Naive thymus-derived CD4-positive, alpha-beta T cell (primary cell): ENCODE results near the gene CAB39L. TPM values are rescaled to one million over a fixed set of nuclear protein-coding genes. Genes with fewer than 3 reads are reported as not detected.

Experiments used
- ATAC-seq: fragments of 150-1000 bp; cut with Tn5 transposase; 2 replicates; pipeline ENCODE4 v1.10.0; 2021; ENCODE audit warnings: mild to moderate bottlenecking, moderate library complexity
- CTCF ChIA-PET: fragments of 350-600 bp; sonication (Branson Sonifier 250); formaldehyde crosslinking; loops from one replicate; lab custom pipeline; 2021; ENCODE audit warnings: antibody characterized with exemption; lab: Charles Lee
- POLR2A ChIA-PET: fragments of 350-600 bp; sonication (Branson Sonifier 250); formaldehyde crosslinking; loops from one replicate; lab custom pipeline; 2021; ENCODE audit warnings: antibody characterized with exemption, inconsistent platforms; lab: Charles Lee
- DNase-seq, 9 donors: peaks; one replicate each; pipeline versions ENCODE4 v3.0.0 to v3.0.0-alpha.2; 2020 to 2022; ENCODE audit warnings: mixed read lengths in 1 of 9
- H3K27ac ChIP-seq: one replicate; pipeline ENCODE4 v1.7.0; 2013; ENCODE audit warnings: mild to moderate bottlenecking, low read depth, low read length, moderate library complexity
- H3K27me3 ChIP-seq, 2 donors: one replicate each; pipeline ENCODE4 v1.7.0; 2013; ENCODE audit warnings: low read length in 2 of 2, mild to moderate bottlenecking in 2 of 2, moderate library complexity in 2 of 2; ENCODE audit not compliant: control insufficient read depth in 2 of 2, insufficient read depth in 2 of 2
- H3K36me3 ChIP-seq, 3 experiments: 1 replicate in 2 of 3; 2 replicates in 1 of 3; pipeline ENCODE4 v1.7.0; 2013; ENCODE audit warnings: low read length in 3 of 3, mild to moderate bottlenecking in 3 of 3, moderate library complexity in 1 of 3; ENCODE audit not compliant: insufficient read depth in 3 of 3, control insufficient read depth in 2 of 3
- H3K4me1 ChIP-seq, 2 donors: one replicate each; pipeline ENCODE4 v1.7.0; 2013; ENCODE audit warnings: low read length in 2 of 2, mild to moderate bottlenecking in 2 of 2, moderate library complexity in 1 of 2; ENCODE audit not compliant: control insufficient read depth in 2 of 2, insufficient read depth in 2 of 2
- H3K4me3 ChIP-seq: 2 replicates; pipeline ENCODE4 v1.7.0; 2013; ENCODE audit warnings: mild to moderate bottlenecking, low read length
- H3K9me3 ChIP-seq, 3 experiments: 1 replicate in 2 of 3; 2 replicates in 1 of 3; pipeline ENCODE4 v1.7.0; 2013; ENCODE audit warnings: low read length in 3 of 3; ENCODE audit not compliant: control insufficient read depth in 2 of 3
- H3K27ac Mint-ChIP-seq, 9 donors: one replicate each; pipeline ENCODE4 v1.8.0; 2020 to 2022; ENCODE audit warnings: mixed read lengths in 9 of 9, mild to moderate bottlenecking in 8 of 9, moderate library complexity in 5 of 9, inconsistent platforms in 2 of 9
- H3K27me3 Mint-ChIP-seq, 5 donors: one replicate each; pipeline ENCODE4 v1.8.0; 2021 to 2022; ENCODE audit warnings: mixed read lengths in 5 of 5, mild to moderate bottlenecking in 1 of 5
- H3K36me3 Mint-ChIP-seq, 5 donors: one replicate each; pipeline ENCODE4 v1.8.0; 2020 to 2022; ENCODE audit warnings: mixed read lengths in 5 of 5, mild to moderate bottlenecking in 3 of 5, inconsistent platforms in 1 of 5
- H3K4me1 Mint-ChIP-seq, 7 donors: one replicate each; pipeline ENCODE4 v1.8.0; 2020 to 2022; ENCODE audit warnings: mixed read lengths in 7 of 7, mild to moderate bottlenecking in 3 of 7, inconsistent platforms in 1 of 7
- H3K4me3 Mint-ChIP-seq, 10 donors: one replicate each; pipeline ENCODE4 v1.8.0; 2020 to 2022; ENCODE audit warnings: mild to moderate bottlenecking in 10 of 10, mixed read lengths in 10 of 10, moderate library complexity in 6 of 10, inconsistent platforms in 2 of 10
- H3K9me3 Mint-ChIP-seq, 11 donors: one replicate each; pipeline ENCODE4 v1.8.0; 2020 to 2022; ENCODE audit warnings: mixed read lengths in 11 of 11, mild to moderate bottlenecking in 4 of 11, inconsistent platforms in 1 of 11, moderate library complexity in 1 of 11
- intact Hi-C, 2 donors: fragments of 100-400 bp; cut with micrococcal nuclease; formaldehyde crosslinking; loops; one replicate each; pipeline ENCODE4 v1.15.1; 2023
- polyA plus RNA-seq, 2 donors: library from polyadenylated mRNA; unstranded; fragments of 300-500 nt; fragmentation: Illumina TruSeq; gene quantifications; one replicate each; pipeline ENCODE4 v1.2.3, GENCODE V29; 2021
- total RNA-seq, 6 experiments: library from RNA in 5 of 6; stranded (reverse) in 5 of 6; gene quantifications; 1 replicate in 5 of 6; 2 replicates in 1 of 6; pipeline ENCODE4 v1.2.3 and lab custom pipeline; 2021 to 2026

Gene CAB39L
- total and polyA plus RNA-seq, 7 experiments from 2014 or later, result 2.9 to 5.9 (median 4.6) TPM

GRCh38 chr13:49439609-49440008 is 4.3 kb downstream of the CAB39L start:
- Mint-ChIP-seq H3K4me1 (peaks cover 3 to 21% (median 10%) of the 10 kb centered on the region in 7 donors), H3K27ac (no peak overlapping the region), H3K36me3 (peaks cover 0 to 10% (median 0%) of the 10 kb centered on the region in 5 donors), H3K4me3 (no peak overlapping the region), H3K27me3 (no peaks in the 10 kb centered on the region), H3K9me3 (peaks cover 0 to 3% (median 0%) of the 10 kb centered on the region in 11 donors)
- Histone ChIP-seq H3K36me3 (no peaks in the 10 kb centered on the region), H3K4me3 (no peak overlapping the region), H3K27me3 (no peaks in the 10 kb centered on the region), H3K9me3 (no peaks in the 10 kb centered on the region), H3K4me1 (peaks cover 6 to 9% of the 10 kb centered on the region in 2 donors), H3K27ac (no peak overlapping the region)
- intact Hi-C loops, result loop anchor here (5.0 to 10.0 kb wide), 8 partner anchors 103 to 1455 kb away; partner anchors contain the start of genes CYSLTR2 (in 1 of the 2), MED4 (in 1 of the 2), RB1 (in 1 of the 2) and RCBTB2 (in 1 of the 2)
- ChIA-PET CTCF (no interaction called here), POLR2A (no interaction called here)
- no peak for DNase-seq
- ATAC-seq, result no peak

GRCh38 chr13:49437705-49438104 is 6.2 kb downstream of the CAB39L start:
- Histone ChIP-seq H3K9me3 (no peaks in the 10 kb centered on the region), H3K27me3 (no peaks in the 10 kb centered on the region), H3K4me1 (peaks cover 0 to under 1% of the 10 kb centered on the region in 2 donors), H3K27ac (no peak overlapping the region), H3K4me3 (no peak overlapping the region), H3K36me3 (no peaks in the 10 kb centered on the region)
- ATAC-seq (no peak), DNase-seq (no peak)
- intact Hi-C loops, result loop anchor here in 1 of 2 donors (1.0 kb wide), 1 partner anchor 136 kb away; no protein-coding TSS in a partner anchor
- ChIA-PET CTCF (no interaction called here), POLR2A (interaction anchor here (0.6 kb wide), 1 partner anchor 20 kb away, joined by 3 read pairs; no protein-coding TSS in a partner anchor)
- H3K4me3 Mint-ChIP-seq, result no peak overlapping the region
- H3K27me3 Mint-ChIP-seq, result no peaks in the 10 kb centered on the region
- peaks cover 0 to 12% (median 0%) of the 10 kb centered on the region in 7 donors for H3K4me1 Mint-ChIP-seq
- peaks cover 0 to 11% (median 6%) of the 10 kb centered on the region in 5 donors for H3K36me3 Mint-ChIP-seq
- H3K9me3 Mint-ChIP-seq, result no peaks in the 10 kb centered on the region
- H3K27ac Mint-ChIP-seq, result no peak overlapping the region

- Histone ChIP-seq H3K27me3 (no peaks in the 10 kb centered on the region), H3K27ac (no peak overlapping the region), H3K36me3 (no peaks in the 10 kb centered on the region), H3K9me3 (no peaks in the 10 kb centered on the region), H3K4me3 (no peak overlapping the region), H3K4me1 (no peaks in the 10 kb centered on the region)
- ChIA-PET CTCF (interaction anchor here (0.6 kb wide), 2 partner anchors 10 to 489 kb away, joined by 4 to 5 read pairs; no protein-coding TSS in a partner anchor), POLR2A (no interaction called here)
- Mint-ChIP-seq H3K27me3 (no peaks in the 10 kb centered on the region), H3K4me3 (no peak overlapping the region), H3K4me1 (peaks cover 0 to 6% (median 0%) of the 10 kb centered on the region in 7 donors), H3K27ac (peak overlapping the region in 1 of 9 donors; percentile 45), H3K9me3 (no peaks in the 10 kb centered on the region), H3K36me3 (peaks cover 0 to 17% (median 4%) of the 10 kb centered on the region in 5 donors)
- no peak for ATAC-seq
- intact Hi-C loops, result loop anchor here in 1 of 2 donors (1.0 kb wide), 1 partner anchor 136 kb away; no protein-coding TSS in a partner anchor
- peak in 3 of 9 donors; percentile 15 to 32 (median 27) for DNase-seq
Observed at GRCh38 chr13:49436890-49437289, 7.0 kb downstream of the CAB39L start.

- POLR2A ChIA-PET, result interaction anchor here (0.9 kb wide), 2 partner anchors 10 to 448 kb away, joined by 3 read pairs; no protein-coding TSS in a partner anchor
Observed at GRCh38 chr13:49435992-49436391, 7.9 kb downstream of the CAB39L start.

GRCh38 chr13:49429121-49429520 is 14.7 kb downstream of the CAB39L start:
- H3K9me3 ChIP-seq, result no peaks in the 10 kb centered on the region
- no peaks in the 10 kb centered on the region for H3K4me1 ChIP-seq
- H3K27me3 ChIP-seq, result no peaks in the 10 kb centered on the region
- Mint-ChIP-seq H3K4me3 (no peak overlapping the region), H3K27ac (no peak overlapping the region), H3K9me3 (peaks cover 0 to 1% (median 0%) of the 10 kb centered on the region in 11 donors), H3K4me1 (peaks cover 0 to 2% (median 0%) of the 10 kb centered on the region in 7 donors), H3K27me3 (peaks cover 0 to 1% (median 0%) of the 10 kb centered on the region in 5 donors), H3K36me3 (peaks cover 0 to 32% (median 9%) of the 10 kb centered on the region in 5 donors)
- ChIA-PET POLR2A (interaction anchor here (1.5 kb wide), 1 partner anchor 14 kb away, joined by 4 read pairs; no protein-coding TSS in a partner anchor), CTCF (interaction anchor here (0.6 kb wide), 1 partner anchor 785 kb away, joined by 4 read pairs; no protein-coding TSS in a partner anchor)
- H3K27ac ChIP-seq, result no peak overlapping the region
- no peak overlapping the region for H3K4me3 ChIP-seq
- no peak for ATAC-seq
- no peaks in the 10 kb centered on the region for H3K36me3 ChIP-seq
- no peak for DNase-seq
- intact Hi-C loops, result no loop called here

More at GRCh38 chr13:49435992-49436391, 7.9 kb downstream of the CAB39L start:
- no peaks in the 10 kb centered on the region for H3K9me3 Mint-ChIP-seq
- no peak overlapping the region for H3K4me3 Mint-ChIP-seq
- intact Hi-C loops, result no loop called here
- H3K4me1 Mint-ChIP-seq, result peaks cover 0 to 4% (median 0%) of the 10 kb centered on the region in 7 donors
- ATAC-seq, result no peak
- no peak overlapping the region for H3K27ac Mint-ChIP-seq
- no peaks in the 10 kb centered on the region for H3K27me3 Mint-ChIP-seq
- H3K36me3 Mint-ChIP-seq, result peaks cover 0 to 18% (median 6%) of the 10 kb centered on the region in 5 donors
- CTCF ChIA-PET, result no interaction called here
- H3K9me3 ChIP-seq, result no peaks in the 10 kb centered on the region
- no peaks in the 10 kb centered on the region for H3K4me1 ChIP-seq
- no peaks in the 10 kb centered on the region for H3K36me3 ChIP-seq
- no peaks in the 10 kb centered on the region for H3K27me3 ChIP-seq
- H3K4me3 ChIP-seq, result no peak overlapping the region
- H3K27ac ChIP-seq, result no peak overlapping the region
- no peak for DNase-seq

GRCh38 chr13:49428041-49428763 is 15.7 kb downstream of the CAB39L start:
- no peaks in the 10 kb centered on the region for H3K36me3 ChIP-seq
- ATAC-seq, result no peak
- ChIA-PET POLR2A (interaction anchor here (1.5 kb wide), 1 partner anchor 15 kb away, joined by 4 read pairs; no protein-coding TSS in a partner anchor), CTCF (no interaction called here)
- Mint-ChIP-seq H3K27me3 (peaks cover 0 to 2% (median 0%) of the 10 kb centered on the region in 5 donors), H3K36me3 (peaks cover 0 to 30% (median 4%) of the 10 kb centered on the region in 5 donors), H3K27ac (no peak overlapping the region), H3K4me1 (peaks cover 0 to 2% (median 0%) of the 10 kb centered on the region in 7 donors), H3K4me3 (no peak overlapping the region), H3K9me3 (peaks cover 0 to 1% (median 0%) of the 10 kb centered on the region in 11 donors)
- no peaks in the 10 kb centered on the region for H3K27me3 ChIP-seq
- no peaks in the 10 kb centered on the region for H3K4me1 ChIP-seq
- H3K4me3 ChIP-seq, result no peak overlapping the region
- intact Hi-C loops, result no loop called here
- no peak overlapping the region for H3K27ac ChIP-seq
- H3K9me3 ChIP-seq, result no peaks in the 10 kb centered on the region
- no peak for DNase-seq
